HG03103 (cell line): ENCODE results near the gene SPI1.
"Not testable (repeated sequence)": the region's sequence is repeated elsewhere in the genome, so short reads cannot be mapped to it uniquely, and the experiment has no call there.

Experiments
- ATAC-seq: cut with Tn5 transposase; IDR thresholded peaks from one replicate; pipeline ENCODE4 v1.9.1; 2021; ENCODE audit warnings: low read depth; ENCODE audit not compliant: unreplicated experiment

The SPI1 gene

GRCh38 chr11:47328449-47329390, 49.6 kb downstream of the SPI1 start:
- ATAC-seq: no peak

GRCh38 chr11:47327949-47328348, 50.4 kb downstream of the SPI1 start:
- no peak for ATAC-seq

DNA sequence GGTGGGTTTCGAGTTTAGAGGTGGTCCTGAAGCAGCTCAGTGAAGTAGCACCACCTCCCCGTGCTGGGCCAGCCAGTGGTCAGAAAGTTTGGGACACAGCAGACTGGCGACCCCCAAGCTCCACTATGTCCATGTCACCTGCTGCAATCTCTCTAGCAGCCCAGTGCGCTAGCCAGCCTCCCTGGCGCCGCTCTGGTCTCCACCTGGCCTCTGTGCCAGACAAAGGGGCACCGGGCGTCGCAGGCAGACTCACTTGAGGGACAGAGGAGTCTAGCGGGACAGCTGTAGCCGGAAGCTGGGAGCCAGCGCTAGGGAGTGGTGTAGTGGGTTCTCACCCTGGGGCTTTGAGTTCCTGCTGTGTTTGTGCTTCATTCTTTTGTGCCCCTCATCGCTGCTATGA, 51.3 kb downstream of the SPI1 start:
- ATAC-seq: no peak

DNA sequence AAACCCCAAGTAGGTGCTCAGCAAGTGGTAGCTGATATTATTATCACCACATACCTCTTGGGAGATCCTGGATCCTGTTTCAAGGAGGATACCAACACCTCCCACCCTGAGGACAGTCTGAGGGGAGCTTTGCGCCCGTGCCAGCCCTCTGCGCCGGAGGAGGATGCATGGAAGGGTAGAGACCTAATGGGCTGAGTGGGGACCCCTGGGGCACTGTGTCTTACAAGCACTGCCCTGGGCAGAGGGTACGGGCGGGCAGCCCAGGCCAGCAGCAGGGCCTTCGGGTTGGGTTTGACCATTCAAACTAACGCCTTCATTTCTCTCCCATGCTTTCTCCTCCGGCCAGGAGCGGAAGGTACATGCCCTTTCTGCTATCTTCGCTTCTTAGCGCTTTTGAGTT, 52.1 kb downstream of the SPI1 start:
- ATAC-seq: no peak

DNA sequence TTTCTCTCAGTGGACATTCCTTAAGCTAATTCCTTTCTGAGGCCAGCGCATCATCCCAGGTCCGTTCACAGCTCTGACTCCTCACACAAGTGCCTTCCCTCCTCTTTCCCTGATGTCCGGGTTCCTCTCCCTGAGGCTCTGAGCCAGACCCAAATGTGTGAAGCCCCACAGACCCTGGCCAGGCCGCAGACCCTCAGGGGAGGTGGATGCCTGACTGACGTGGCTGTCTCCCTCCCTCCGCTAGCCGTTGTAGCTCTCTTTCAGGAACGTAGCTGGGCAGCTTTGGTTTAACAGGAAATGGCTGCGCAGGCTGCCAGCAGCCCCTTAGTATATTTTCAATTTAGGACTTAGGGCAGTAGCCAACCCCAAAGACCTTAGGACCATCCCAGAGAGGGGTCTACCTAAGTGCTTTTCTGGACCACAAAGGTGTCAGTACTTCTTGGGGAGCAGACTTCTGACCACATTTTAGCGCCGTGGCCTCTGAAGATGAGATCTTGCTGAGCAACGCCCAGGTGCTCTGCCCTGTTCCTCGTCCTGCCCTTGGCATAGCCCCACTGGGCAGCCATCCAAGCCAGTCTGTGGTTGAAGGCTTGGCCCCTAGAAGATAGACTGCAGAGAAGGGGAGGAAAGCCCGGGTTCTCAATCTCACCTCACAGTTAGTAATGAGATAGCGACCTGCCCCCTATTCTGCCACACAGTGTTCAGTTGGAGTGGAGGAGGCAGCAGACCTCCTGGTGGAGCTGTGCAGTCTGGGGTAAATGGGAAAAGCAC, 52.9 kb downstream of the SPI1 start:
- ATAC-seq: no peak

GRCh38 chr11:47324520-47324919, 53.8 kb downstream of the SPI1 start:
- ATAC-seq: no peak

DNA sequence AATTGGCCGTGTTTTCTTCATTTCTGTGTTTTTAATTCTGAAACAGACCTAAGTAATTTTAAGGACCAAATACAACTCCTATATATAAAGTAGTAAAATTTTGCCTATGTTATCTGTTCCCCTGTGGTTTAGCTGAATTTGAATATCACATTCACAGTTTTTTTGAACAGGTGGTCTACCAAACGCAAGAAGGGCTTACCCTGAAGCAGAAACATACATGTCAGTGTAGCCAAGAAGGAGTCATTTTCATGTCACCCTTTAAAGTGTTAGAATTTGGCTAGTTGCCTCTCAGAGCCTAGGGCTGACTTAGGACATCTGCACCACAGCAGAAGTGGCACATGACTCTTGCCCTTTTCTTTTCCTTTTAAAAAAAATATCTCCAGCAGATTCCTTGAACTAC, 60.2 kb downstream of the SPI1 start:
- no peak for ATAC-seq

DNA sequence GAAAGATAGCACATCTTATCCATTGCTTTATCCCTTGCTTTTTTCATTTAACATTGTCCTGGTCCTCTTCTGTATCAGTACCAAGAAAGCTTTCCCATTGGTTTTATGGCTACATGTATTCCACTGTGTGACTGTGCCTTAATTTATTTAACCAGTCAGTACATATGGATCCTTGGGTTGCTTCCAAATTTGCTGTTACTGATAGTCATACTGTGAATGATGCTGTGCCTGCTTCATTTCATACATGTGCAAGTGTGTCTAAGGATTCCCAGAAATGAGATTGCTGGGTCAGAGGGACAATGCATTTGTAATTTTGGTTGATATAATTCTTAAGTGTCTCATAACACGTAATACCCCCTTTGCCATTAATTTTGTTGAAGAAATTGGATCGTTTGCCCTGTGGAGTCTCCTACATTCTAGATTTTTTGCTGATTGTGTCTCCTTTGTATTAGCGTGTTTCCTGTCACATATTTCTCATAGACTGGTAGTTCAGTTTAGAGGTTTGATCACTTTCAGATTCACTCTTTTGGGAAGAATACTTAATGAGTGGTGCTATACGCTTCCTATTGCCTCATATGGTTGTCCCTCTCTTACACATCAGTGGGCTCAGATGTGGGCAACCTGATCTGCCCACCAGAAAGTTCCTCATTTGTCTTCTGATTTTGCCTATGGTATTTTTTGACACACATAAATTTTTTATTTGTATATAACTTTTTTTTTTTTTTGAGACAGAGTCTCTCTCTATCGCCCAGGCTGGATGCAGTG, 61.1 kb downstream of the SPI1 start:
- no peak for ATAC-seq

DNA sequence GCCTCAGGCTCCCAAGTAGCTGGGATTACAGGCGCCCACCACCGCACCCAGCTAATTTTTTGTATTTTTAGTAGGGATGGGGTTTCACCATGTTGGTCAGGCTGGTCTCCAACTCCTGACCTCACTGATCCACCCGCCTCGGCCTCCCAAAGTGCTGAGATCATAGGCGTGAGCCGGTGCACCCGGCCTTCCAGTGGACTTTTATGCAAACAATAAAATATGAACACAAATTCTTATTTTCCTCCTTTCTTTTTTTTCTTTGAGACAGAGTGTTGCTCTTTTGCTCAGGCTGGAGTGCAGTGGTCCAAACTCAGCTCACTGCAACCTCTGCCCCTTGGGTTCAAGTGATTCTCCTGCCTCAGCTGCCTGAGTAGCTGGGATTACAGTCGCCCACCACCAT, 61.8 kb downstream of the SPI1 start:
- not testable (repeated sequence) for ATAC-seq

DNA sequence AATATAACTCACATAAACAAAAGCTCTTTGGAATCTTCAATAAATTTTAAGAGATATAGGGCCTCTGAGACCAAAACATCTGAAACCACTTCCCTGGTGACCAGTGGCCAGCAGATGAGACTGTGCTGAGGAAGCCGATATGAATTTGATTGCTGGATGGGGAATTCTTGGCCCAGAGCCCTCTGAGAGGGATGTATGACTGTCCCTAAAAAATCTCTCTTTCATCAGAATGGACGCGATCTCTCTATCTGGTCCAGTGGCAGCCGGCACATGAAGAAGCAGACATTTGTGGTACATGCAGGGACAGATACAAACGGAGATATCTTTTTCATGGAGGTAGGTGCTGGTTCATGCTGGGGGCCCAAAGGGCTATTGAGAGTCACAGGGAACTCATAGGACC, 63.4 kb downstream of the SPI1 start:
- no peak for ATAC-seq

DNA sequence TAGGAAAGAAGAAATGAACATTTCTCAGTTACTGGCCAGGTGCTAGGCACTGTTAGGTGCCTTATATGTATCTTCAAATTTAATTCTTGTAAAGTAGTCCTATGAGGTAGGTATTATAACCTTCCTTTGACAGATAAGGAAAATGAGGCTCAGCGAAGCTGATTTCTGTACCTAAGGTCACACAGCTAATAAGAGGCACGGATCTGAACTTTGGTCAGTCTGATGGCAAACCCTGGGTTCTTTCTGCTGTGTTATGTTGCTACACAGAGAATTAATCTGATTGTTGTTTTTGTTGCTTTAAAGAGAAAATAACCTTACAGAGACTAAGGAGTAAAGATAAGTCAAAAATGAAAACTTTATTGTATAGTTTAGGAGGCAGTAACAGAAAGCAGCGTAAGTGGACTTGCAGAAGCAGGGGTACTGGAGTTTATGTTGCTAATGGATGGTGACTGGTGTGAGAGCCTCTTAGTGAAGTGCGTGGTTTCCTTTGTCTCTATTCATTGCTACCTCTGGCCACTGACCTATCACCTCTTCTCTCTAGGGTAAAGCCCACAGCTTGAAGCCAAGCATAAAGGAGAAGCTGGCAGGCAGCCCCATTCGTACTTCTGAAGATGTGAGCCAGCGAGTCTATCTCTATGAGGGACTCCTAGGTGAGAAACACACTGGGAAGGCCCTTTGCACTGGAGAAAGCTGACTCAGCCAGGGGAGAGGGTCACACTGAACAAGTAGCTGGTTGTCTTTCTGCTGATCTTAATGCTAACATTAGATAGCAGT, 70.1 kb downstream of the SPI1 start:
- ATAC-seq: no peak

- no peak for ATAC-seq
These were observed 71.9 kb downstream of the SPI1 start for GRCh38 chr11:47306484-47306844.

- no peak for ATAC-seq
These were observed 72.4 kb downstream of the SPI1 start for GRCh38 chr11:47305734-47306483.
